SJSA1 (cell line): ENCODE measurements around the gene APOD. TPM values are rescaled to one million over a fixed set of nuclear protein-coding genes. Genes with fewer than 3 reads are reported as not detected.
"Not testable (repeated sequence)": the region's sequence is repeated elsewhere in the genome, so short reads cannot be mapped to it uniquely, and the experiment has no call there.

ENCODE experiments used
- DNase-seq, 2 experiments: peaks; one replicate each; pipeline ENCODE4 v3.0.0-alpha.2; 2015 to 2020; ENCODE audit warnings: low spot score in 2 of 2, low read depth in 1 of 2
- H3K27ac ChIP-seq: fragments of 250-450 bp; sonication (Bioruptor Pico); 2 replicates; pipeline ENCODE4 v1.5.1; 2020; ENCODE audit warnings: mild to moderate bottlenecking, moderate library complexity
- H3K27me3 ChIP-seq: fragments of 250-450 bp; sonication (Bioruptor Pico); replicated peaks from 2 replicates; pipeline ENCODE4 v1.5.1; 2020; ENCODE audit warnings: mild to moderate bottlenecking, moderate library complexity
- H3K36me3 ChIP-seq: fragments of 250-450 bp; sonication (Bioruptor Pico); 2 replicates; pipeline ENCODE4 v1.5.1; 2020; ENCODE audit warnings: mild to moderate bottlenecking
- H3K4me1 ChIP-seq: fragments of 250-450 bp; sonication (Bioruptor Pico); replicated peaks from 2 replicates; pipeline ENCODE4 v1.6.1; 2021; ENCODE audit warnings: mild to moderate bottlenecking
- H3K4me3 ChIP-seq: fragments of 250-450 bp; sonication (Bioruptor Pico); 2 replicates; pipeline ENCODE4 v1.5.1; 2020; ENCODE audit warnings: mild to moderate bottlenecking
- H3K9me3 ChIP-seq: fragments of 250-450 bp; sonication (Bioruptor Pico); replicated peaks from 2 replicates; pipeline ENCODE4 v1.5.1; 2020; ENCODE audit warnings: mild to moderate bottlenecking
- total RNA-seq: library from RNA; depleted of rRNA; stranded (reverse); fragments of >200 nt; shearing (Covaris generic); gene quantifications from 2 replicates; pipeline ENCODE4 v1.2.3, GENCODE V29; 2014; rRNA removed

APOD gene
- not detected in 2 replicates for total RNA-seq

GRCh38 chr3:195583831-195584542, at the start of gene APOD:
APOD (minus strand) TSS chr3:195583940; CDS start chr3:195579461, 4,479 bp downstream.
- no peaks in the 10 kb centered on the region for H3K4me1 ChIP-seq
- no peaks in the 10 kb centered on the region for H3K36me3 ChIP-seq
- H3K4me3 ChIP-seq = no peak within 1 kb of the TSS
- H3K27me3 ChIP-seq = peaks cover 3% of the 10 kb centered on the region
- no peaks in the 10 kb centered on the region for H3K9me3 ChIP-seq
- DNase-seq = no peak
- H3K27ac ChIP-seq = no peak within 1 kb of the TSS

- DNase-seq, H3K4me1 ChIP-seq: not testable (repeated sequence)
Observed at GRCh38 chr3:195633351-195633750, 49.6 kb upstream of the APOD start.

GRCh38 chr3:195632501-195633185, 48.9 kb upstream of the APOD start:
- H3K27me3 ChIP-seq, H3K4me1 ChIP-seq, DNase-seq, H3K4me3 ChIP-seq, H3K9me3 ChIP-seq, H3K36me3 ChIP-seq, H3K27ac ChIP-seq: not testable (repeated sequence)

More at GRCh38 chr3:195633351-195633750, 49.6 kb upstream of the APOD start:
- not testable (repeated sequence) for H3K4me3 ChIP-seq, H3K9me3 ChIP-seq, H3K36me3 ChIP-seq, H3K27me3 ChIP-seq, H3K27ac ChIP-seq

- not testable (repeated sequence) for H3K27ac ChIP-seq, DNase-seq, H3K9me3 ChIP-seq, H3K27me3 ChIP-seq, H3K36me3 ChIP-seq, H3K4me3 ChIP-seq, H3K4me1 ChIP-seq
Observed at GRCh38 chr3:195632046-195632445, 48.3 kb upstream of the APOD start.

- H3K4me3 ChIP-seq, H3K27me3 ChIP-seq, H3K27ac ChIP-seq, DNase-seq, H3K36me3 ChIP-seq, H3K4me1 ChIP-seq, H3K9me3 ChIP-seq: not testable (repeated sequence)
Observed at GRCh38 chr3:195630938-195631495, 47.3 kb upstream of the APOD start.

- not testable (repeated sequence) for H3K27me3 ChIP-seq, H3K4me1 ChIP-seq, H3K4me3 ChIP-seq, H3K27ac ChIP-seq, H3K9me3 ChIP-seq, H3K36me3 ChIP-seq, DNase-seq
Observed at GRCh38 chr3:195630086-195630917, 46.6 kb upstream of the APOD start.

GRCh38 chr3:195629682-195630081, 45.9 kb upstream of the APOD start:
- H3K4me3 ChIP-seq, H3K4me1 ChIP-seq, H3K27me3 ChIP-seq, H3K9me3 ChIP-seq, DNase-seq, H3K27ac ChIP-seq, H3K36me3 ChIP-seq: not testable (repeated sequence)

- not testable (repeated sequence) for DNase-seq, H3K4me1 ChIP-seq, H3K27me3 ChIP-seq, H3K9me3 ChIP-seq, H3K27ac ChIP-seq, H3K36me3 ChIP-seq, H3K4me3 ChIP-seq
Observed at GRCh38 chr3:195628386-195628920, 44.7 kb upstream of the APOD start.

- H3K4me3 ChIP-seq, H3K27me3 ChIP-seq, H3K36me3 ChIP-seq, H3K4me1 ChIP-seq, H3K9me3 ChIP-seq, H3K27ac ChIP-seq, DNase-seq: not testable (repeated sequence)
Observed at GRCh38 chr3:195627515-195628385, 44.0 kb upstream of the APOD start.

- not testable (repeated sequence) for H3K4me1 ChIP-seq, H3K9me3 ChIP-seq, DNase-seq, H3K36me3 ChIP-seq, H3K27me3 ChIP-seq, H3K4me3 ChIP-seq, H3K27ac ChIP-seq
Observed at GRCh38 chr3:195624603-195625560, 41.1 kb upstream of the APOD start.

- not testable (repeated sequence) for H3K4me3 ChIP-seq, H3K4me1 ChIP-seq, H3K27me3 ChIP-seq
Observed at GRCh38 chr3:195624171-195624570, 40.4 kb upstream of the APOD start.

More at GRCh38 chr3:195624171-195624570, 40.4 kb upstream of the APOD start:
- H3K27ac ChIP-seq, H3K36me3 ChIP-seq, H3K9me3 ChIP-seq, DNase-seq: not testable (repeated sequence)
